ENCODE data around the gene AGPS.

GRCh38 chr2:177543007-177543760 is 150.6 kb downstream of the AGPS start:
- TF ChIP-seq, protein P1, sequence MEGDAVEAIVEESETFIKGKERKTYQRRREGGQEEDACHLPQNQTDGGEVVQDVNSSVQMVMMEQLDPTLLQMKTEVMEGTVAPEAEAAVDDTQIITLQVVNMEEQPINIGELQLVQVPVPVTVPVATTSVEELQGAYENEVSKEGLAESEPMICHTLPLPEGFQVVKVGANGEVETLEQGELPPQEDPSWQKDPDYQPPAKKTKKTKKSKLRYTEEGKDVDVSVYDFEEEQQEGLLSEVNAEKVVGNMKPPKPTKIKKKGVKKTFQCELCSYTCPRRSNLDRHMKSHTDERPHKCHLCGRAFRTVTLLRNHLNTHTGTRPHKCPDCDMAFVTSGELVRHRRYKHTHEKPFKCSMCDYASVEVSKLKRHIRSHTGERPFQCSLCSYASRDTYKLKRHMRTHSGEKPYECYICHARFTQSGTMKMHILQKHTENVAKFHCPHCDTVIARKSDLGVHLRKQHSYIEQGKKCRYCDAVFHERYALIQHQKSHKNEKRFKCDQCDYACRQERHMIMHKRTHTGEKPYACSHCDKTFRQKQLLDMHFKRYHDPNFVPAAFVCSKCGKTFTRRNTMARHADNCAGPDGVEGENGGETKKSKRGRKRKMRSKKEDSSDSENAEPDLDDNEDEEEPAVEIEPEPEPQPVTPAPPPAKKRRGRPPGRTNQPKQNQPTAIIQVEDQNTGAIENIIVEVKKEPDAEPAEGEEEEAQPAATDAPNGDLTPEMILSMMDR (conservative IDR thresholded peaks at IDR 0.05 in 1 of 2, IDR thresholded peaks at IDR 0.05 in 1 of 2; ENCODE audit: low read depth in 1 of 2, low read length in 2 of 2) = no peak
- no peak for TF ChIP-seq EZH2 (IDR thresholded peaks at IDR 0.05; ENCODE audit: low read length, missing control alignments)
